HL-60 (cell line): Measurements from ENCODE around the gene ATP12A.

Source experiments
- CTCF ChIP-seq: IDR thresholded peaks from one replicate; pipeline ENCODE4 v1.5.1; 2011; ENCODE audit warnings: low read length, control low read depth, inconsistent platforms; ENCODE audit not compliant: insufficient read depth
- GABPA ChIP-seq: IDR thresholded peaks from 2 replicates; pipeline ENCODE4 v1.6.1; 2012; ENCODE audit warnings: low read depth
- POLR2AphosphoS5 ChIP-seq: IDR thresholded peaks from 2 replicates; pipeline ENCODE4 v1.6.1; 2012; ENCODE audit warnings: low read depth
- SPI1 ChIP-seq: IDR thresholded peaks from 2 replicates; pipeline ENCODE4 v1.6.1; 2012; ENCODE audit warnings: low read depth, mild to moderate bottlenecking, borderline replicate concordance

- TF ChIP-seq CTCF: no peak
- no peak for TF ChIP-seq SPI1
- no peak for TF ChIP-seq POLR2AphosphoS5
- no peak for TF ChIP-seq GABPA
These were observed 62.1 kb downstream of the ATP12A start for GRCh38 chr13:24742294-24742693.
